MM.1S (cell line): ENCODE data around the gene CERS5.

Experiments
- CTCF ChIP-seq: fragments of 300-600 bp; sonication (generic); IDR thresholded peaks from 2 replicates; pipeline ENCODE4 v1.5.1; 2016; ENCODE audit warnings: antibody characterized with exemption, low read length, mixed read lengths
- EZH2 ChIP-seq: fragments of 300-600 bp; sonication (generic); optimal IDR thresholded peaks from 2 replicates; pipeline ENCODE3; 2017; ENCODE audit warnings: low read depth, mild to moderate bottlenecking, antibody characterized with exemption, low read length, mixed read lengths

GRCh38 chr12:50103767-50104321, 63.3 kb downstream of the CERS5 start, which contains the start of gene GPD1:
- TF ChIP-seq CTCF: no peak
- TF ChIP-seq EZH2: no peak
